GM21576 (cell line): ENCODE data around the gene P2RX6.
A peak's percentile ranks its signal among the peaks of the same experiment; 100 is the strongest.
"Not testable (repeated sequence)": the region's sequence is repeated elsewhere in the genome, so short reads cannot be mapped to it uniquely, and the experiment has no call there.

Experiments used
- ATAC-seq: cut with Tn5 transposase; IDR thresholded peaks from one replicate; pipeline ENCODE4 v1.9.1; 2021; ENCODE audit warnings: mild to moderate bottlenecking, moderate library complexity; ENCODE audit not compliant: unreplicated experiment

The P2RX6 gene

GRCh38 chr22:21030621-21031544, 15.9 kb downstream of the P2RX6 start:
- ATAC-seq = no peak

DNA sequence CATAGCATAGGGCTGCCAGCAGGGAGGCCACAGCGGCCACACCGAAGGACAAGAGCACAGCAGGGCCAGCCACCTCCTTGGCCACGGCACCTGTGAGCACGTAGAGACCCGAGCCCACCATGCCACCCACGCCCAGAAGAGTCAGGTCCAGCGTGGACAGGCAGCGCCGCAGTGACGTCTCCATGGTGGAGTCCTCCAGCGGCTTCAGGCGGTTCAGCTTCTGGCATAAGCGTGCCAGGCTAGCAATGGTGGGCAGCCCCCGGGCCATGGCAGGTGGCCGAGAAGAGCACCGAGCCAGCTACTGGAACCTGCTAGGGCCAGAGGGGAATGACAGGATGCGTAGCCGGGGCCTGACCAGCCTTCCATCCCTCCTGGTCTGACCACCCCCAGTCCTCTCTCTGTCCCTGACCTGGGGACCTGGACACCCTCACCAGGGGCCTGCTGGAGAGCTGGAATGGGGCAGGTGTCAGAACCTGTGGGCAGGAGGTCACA, 16.6 kb downstream of the P2RX6 start:
- no peak for ATAC-seq

- ATAC-seq = no peak
Observed at GRCh38 chr22:21032037-21032867, 17.3 kb downstream of the P2RX6 start, which contains the start of gene SLC7A4. SLC7A4 (minus strand) TSS chr22:21032561; CDS start chr22:21031812, 749 bp downstream.

GRCh38 chr22:21032868-21033688, 18.1 kb downstream of the P2RX6 start:
- no peak for ATAC-seq

DNA sequence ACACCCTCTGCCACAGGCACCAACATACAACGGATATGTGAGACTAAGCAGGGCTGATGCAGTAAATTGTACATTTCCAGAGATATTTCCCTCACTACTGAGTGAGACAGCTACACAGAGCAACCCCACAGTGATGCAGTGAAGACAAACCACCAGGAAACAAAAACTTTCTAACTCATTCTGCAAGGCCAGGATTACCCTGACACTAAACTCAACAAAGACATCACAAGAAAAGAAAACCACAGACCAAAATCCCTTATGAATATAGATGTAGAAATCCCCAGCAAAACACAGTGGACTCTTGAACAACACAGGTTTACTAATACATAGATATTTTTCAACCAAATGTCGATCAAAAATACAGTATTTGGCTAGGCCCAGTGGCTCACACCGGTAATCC, 18.9 kb downstream of the P2RX6 start:
- ATAC-seq = no peak

DNA sequence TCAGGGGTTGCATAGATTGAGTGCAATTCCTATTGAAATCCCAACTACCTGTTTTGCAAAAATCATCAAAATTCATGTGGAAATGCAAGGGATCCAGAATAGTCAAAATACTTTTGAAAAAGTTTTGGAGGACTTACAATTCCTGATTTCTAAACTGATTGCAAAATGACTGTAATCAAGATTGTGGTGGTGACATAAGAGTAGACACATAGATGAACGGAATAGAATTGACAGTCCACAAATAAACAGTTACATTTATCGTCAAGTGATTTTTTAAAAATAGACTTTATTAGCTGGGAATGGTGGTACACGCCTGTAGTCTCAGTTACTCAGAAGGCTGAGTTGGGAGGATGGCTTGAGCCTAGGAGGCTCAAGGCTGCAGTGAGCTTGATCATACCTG, 20.0 kb downstream of the P2RX6 start:
- ATAC-seq = no peak

- no peak for ATAC-seq
Observed at GRCh38 chr22:21038405-21038804, 23.4 kb downstream of the P2RX6 start.

DNA sequence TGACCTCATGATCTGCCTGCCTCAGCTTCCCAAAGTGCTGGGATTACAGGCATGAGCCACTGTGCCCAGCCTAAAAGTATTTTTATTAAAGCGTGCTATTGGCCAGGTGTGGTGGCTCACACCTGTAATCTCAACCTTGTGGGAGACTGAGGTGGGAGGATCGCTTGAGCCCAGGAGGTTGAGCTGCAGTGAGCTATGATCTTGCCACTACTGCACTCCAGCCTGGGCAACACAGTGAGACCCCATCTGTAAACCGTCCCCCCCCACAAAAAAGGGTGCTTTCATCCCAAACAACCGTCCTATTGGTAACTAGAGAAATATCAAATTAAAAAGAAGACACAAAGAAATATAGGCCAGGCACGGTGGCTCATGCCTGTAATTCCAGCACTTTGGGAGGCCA, 24.2 kb downstream of the P2RX6 start:
- not testable (repeated sequence) for ATAC-seq

DNA sequence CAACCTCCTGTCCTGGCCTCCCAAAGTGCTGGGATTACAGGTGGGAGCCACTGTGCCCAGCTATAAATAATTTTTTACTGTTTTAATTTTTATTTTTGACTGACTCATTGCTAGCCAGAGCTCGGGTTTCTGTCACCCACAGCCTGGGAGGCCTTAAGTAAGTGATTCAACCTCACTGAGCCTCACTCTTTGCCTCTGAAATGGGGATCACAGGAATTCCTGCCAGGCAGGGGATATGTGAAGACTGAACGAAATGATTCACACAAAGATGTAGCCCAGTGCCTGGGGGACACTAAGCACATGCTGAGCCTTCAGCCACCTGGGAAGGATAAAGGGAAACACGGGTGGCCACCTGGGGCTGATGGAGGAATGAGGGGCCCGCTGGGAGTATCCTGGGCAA, 27.0 kb downstream of the P2RX6 start:
- ATAC-seq = no peak

DNA sequence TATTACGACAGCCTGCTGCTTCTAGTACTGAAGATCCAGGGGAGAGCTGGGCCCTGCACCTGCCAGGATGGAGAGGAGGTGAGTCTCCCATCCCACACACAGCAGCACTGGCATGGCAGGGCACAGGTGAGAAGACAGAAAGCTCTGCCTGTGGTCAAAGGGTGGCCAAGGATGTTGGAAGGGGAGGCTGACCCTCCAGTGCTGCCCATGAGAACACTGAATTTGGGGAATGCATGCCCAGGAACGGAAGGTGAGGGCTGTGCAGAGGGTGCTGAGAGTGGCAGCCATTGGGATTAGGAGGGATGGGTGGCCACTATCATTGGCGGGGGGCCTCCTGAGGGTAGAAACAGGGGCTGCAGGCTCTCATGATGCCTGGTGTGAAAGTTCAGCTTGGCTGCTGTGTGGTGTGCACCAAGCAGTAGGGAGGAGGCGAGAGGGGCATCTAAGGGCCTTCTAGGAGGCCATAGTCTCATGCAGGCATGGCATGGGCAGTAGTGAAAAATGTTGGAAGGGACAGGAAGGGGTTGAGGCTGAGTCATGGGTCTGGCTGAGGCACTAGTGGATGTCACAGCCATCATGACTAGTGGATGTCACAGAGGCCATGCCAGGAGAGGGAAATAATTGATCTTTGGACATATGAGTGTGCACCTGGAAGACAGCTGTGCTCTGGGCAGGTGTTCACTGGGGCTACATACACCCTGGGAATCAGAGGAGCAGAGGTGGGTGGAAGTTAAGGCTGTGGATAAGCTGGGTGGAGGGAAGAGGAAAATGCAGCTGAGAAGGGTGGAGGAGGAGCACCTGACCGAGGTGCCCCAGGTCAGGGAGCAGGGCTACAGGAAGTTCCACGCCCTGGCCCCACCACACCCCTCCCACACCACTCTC, 28.3 kb downstream of the P2RX6 start:
- ATAC-seq = no peak

DNA sequence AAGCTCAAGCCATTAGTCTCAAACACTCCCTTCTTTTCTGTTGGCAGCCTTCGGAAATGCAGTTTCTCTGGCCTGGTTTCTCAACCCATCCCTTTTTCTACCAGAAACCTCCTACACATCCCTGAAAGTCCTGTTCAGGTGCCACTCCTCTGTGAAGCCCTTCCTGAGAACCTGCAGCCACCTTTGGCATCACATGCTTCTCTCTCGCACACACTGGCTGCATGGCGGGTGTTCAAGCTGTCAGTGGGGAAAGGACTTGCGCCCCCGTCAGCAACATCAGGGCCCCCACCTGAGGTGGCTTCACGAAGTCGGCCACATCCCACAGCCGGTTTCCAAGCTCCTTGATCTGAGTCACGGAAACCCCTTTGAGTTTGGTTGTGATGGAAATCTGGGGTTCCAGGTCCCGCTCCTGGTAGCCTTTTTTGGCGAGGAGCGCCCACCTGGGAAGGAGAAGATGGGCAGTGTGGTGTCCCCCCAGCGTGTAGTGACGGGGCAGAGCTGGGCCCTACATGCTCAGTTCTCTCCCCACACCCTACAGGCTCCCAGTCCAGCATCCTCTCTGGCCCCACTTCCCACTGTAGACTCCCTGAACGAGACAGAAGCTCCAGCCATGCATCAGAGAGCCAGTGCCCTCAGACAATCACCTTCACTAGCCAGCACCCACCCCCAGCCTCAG, 29.0 kb downstream of the P2RX6 start:
- no peak for ATAC-seq

DNA sequence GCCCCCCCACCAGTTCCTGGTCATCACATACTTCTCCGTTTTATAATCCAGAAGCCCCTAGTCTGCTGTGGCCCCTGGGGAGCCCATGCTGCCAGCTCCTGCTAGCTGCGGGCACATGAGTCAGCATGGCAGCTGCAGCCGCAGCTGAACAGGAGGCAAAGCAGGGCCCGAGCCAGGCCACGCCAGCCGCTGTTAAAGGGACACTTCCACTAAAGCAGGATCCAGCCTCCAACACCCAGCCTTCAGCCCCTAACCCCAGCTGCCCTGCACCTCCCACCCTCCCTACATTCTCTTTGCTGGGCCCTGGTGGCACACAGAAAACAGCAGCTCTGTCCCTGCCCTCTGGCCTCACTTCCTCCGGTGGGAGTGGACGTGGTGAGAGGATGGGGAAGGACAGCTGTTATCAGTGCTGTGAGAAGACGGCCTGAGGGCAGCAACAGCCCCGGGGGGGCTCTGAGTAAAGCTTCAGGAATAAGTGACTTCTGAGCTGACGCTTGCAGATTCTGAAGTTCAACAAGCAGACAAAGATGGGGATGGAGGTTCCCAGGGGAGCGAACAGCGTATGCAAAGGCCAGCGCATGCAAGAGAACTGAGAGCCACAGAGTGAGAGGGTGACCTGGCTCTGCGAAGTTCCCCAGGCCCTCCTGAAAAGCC, 30.1 kb downstream of the P2RX6 start:
- ATAC-seq = no peak

- ATAC-seq = peak; percentile 55
Observed at GRCh38 chr22:21045585-21046294, 30.8 kb downstream of the P2RX6 start, which contains the start of gene LRRC74B. LRRC74B (plus strand) TSS chr22:21045946; CDS start chr22:21045987, 41 bp downstream.

- ATAC-seq = no peak
Observed at GRCh38 chr22:21047035-21047661, 32.2 kb downstream of the P2RX6 start.

- ATAC-seq = no peak
Observed at GRCh38 chr22:21047730-21048129, 32.8 kb downstream of the P2RX6 start.

- not testable (repeated sequence) for ATAC-seq
Observed at GRCh38 chr22:21048448-21048847, 33.5 kb downstream of the P2RX6 start.

DNA sequence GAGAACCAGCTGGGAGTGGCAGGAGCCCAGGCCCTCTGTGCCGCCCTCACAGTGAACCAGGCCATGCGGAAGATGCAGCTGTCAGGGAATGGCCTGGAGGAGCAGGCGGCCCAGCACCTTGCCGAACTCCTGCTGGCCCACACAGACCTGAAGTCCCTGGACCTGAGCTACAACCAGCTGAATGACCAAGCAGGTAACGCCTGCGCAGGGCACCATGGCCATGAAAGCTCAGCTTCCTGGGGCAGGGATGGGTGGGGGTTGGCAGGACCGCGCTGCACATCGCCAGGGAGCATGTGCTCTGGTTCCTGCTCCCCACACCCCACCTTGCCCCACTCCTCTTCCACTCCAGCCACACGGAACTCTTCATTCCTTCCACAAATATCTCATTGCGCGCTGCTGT, 34.0 kb downstream of the P2RX6 start:
- ATAC-seq = not testable (repeated sequence)
